K562 (cell line): ENCODE measurements around the gene CTAG2.

ENCODE experiments used
- CBX8 ChIP-seq: fragments of 200-600 bp; sonication (generic); IDR thresholded peaks from 2 replicates; pipeline ENCODE4 v1.6.1; 2012; ENCODE audit warnings: borderline replicate concordance, mixed run types, low read depth, mild to moderate bottlenecking, moderate library complexity, mixed read lengths, low read length, control low read depth, inconsistent platforms; ENCODE audit not compliant: poor library complexity, severe bottlenecking; ENCODE audit errors: extremely low read depth
- EP300 ChIP-seq: IDR thresholded peaks from 2 replicates; pipeline ENCODE4 v1.6.1; 2012; ENCODE audit warnings: low read length, improper control_type of control experiment
- EZH2 ChIP-seq: IDR thresholded peaks from 2 replicates; pipeline ENCODE4 v1.6.1; 2012; ENCODE audit warnings: low read depth, mild to moderate bottlenecking, inconsistent platforms, low read length, borderline replicate concordance
- SRSF9 ChIP-seq: fragments of 200-400 bp; formaldehyde crosslinking; IDR thresholded peaks from 2 replicates; pipeline ENCODE4 v1.6.1; 2017; ENCODE audit warnings: low read depth, low read length, borderline replicate concordance
- TF ChIP-seq, protein P1 (sequence below), 2 experiments: IDR thresholded peaks; 2 replicates each; pipeline ENCODE4 v1.6.1; 2011; ENCODE audit warnings: borderline replicate concordance in 1 of 2, control low read depth in 1 of 2, low read depth in 1 of 2, low read length in 1 of 2, mild to moderate bottlenecking in 1 of 2, mixed read lengths in 1 of 2, moderate library complexity in 1 of 2; ENCODE audit not compliant: insufficient read depth in 1 of 2, insufficient read length in 1 of 2, poor library complexity in 1 of 2, severe bottlenecking in 1 of 2; ENCODE audit errors: extremely low read depth in 1 of 2
- TF ChIP-seq, protein P2 (sequence below), 3 experiments: IDR thresholded peaks in 2 of 3; conservative IDR thresholded peaks in 1 of 3; 2 replicates each; pipeline ENCODE4 v1.5.1; 2011 to 2012; ENCODE audit warnings: low read length in 3 of 3, mild to moderate bottlenecking in 3 of 3, control low read depth in 2 of 3, improper control_type of control experiment in 1 of 3, inconsistent platforms in 1 of 3, low read depth in 1 of 3, mixed read lengths in 1 of 3, moderate library complexity in 1 of 3; ENCODE audit not compliant: insufficient read depth in 2 of 3

DNA sequence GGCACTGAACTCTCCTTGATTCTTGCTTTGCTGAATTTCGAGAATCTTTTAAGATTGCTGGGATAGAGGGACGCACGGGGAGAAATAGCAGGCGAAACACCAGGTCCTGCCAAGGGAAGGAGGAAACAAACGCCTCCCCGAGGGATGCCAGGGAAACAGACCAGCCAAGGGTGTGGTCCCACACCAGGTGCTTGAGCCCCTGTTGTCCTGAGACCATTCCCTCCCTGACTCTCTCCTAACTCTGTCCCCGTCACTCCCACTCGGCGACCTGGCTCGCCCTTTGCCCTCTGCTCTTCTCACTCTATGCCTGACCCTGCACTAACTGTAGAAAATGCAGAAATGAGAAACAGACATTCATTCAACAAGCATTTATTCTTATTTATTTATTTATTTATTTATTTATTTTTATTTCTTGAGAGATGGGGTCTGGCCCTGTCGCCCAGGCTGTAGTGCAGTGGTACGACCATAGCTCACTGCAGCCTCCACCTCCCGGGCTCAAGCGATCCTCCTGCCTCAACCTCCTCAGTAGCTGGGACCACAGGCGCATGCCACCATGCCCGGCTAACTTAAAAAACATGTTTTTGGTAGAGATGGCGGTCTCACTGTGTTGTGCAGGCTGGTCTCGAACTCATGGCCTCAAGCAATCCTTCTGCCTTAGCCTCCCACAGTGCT is 50.5 kb downstream of the CTAG2 start:
- TF ChIP-seq SRSF9, result no peak
- no peak for TF ChIP-seq CBX8
- TF ChIP-seq EZH2, result no peak
- TF ChIP-seq, protein P1, sequence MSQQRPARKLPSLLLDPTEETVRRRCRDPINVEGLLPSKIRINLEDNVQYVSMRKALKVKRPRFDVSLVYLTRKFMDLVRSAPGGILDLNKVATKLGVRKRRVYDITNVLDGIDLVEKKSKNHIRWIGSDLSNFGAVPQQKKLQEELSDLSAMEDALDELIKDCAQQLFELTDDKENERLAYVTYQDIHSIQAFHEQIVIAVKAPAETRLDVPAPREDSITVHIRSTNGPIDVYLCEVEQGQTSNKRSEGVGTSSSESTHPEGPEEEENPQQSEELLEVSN (IDR thresholded peaks at IDR 0.05; ENCODE audit: borderline replicate concordance in 1 of 2, extremely low read depth in 1 of 2, insufficient read depth in 1 of 2, insufficient read length in 1 of 2, low read depth in 1 of 2, low read length in 1 of 2, poor library complexity in 1 of 2, severe bottlenecking in 1 of 2), result no peak
- TF ChIP-seq, protein P2, sequence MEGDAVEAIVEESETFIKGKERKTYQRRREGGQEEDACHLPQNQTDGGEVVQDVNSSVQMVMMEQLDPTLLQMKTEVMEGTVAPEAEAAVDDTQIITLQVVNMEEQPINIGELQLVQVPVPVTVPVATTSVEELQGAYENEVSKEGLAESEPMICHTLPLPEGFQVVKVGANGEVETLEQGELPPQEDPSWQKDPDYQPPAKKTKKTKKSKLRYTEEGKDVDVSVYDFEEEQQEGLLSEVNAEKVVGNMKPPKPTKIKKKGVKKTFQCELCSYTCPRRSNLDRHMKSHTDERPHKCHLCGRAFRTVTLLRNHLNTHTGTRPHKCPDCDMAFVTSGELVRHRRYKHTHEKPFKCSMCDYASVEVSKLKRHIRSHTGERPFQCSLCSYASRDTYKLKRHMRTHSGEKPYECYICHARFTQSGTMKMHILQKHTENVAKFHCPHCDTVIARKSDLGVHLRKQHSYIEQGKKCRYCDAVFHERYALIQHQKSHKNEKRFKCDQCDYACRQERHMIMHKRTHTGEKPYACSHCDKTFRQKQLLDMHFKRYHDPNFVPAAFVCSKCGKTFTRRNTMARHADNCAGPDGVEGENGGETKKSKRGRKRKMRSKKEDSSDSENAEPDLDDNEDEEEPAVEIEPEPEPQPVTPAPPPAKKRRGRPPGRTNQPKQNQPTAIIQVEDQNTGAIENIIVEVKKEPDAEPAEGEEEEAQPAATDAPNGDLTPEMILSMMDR (IDR thresholded peaks at IDR 0.05 in 2 of 3, conservative IDR thresholded peaks at IDR 0.05 in 1 of 3; ENCODE audit: insufficient read depth in 2 of 3, low read depth in 1 of 3, low read length in 3 of 3), result no peak
- no peak for TF ChIP-seq EP300
